Large intestine (tissue), 3 donors: ENCODE measurements around the gene TEX26. TPM values are rescaled to one million over a fixed set of nuclear protein-coding genes. Genes with fewer than 3 reads are reported as not detected.

Source experiments
- DNase-seq, 2 donors: peaks; one replicate each; pipeline versions ENCODE4 v3.0.0 to v3.0.0-alpha.2; 2013
- H3K27ac ChIP-seq: one replicate; pipeline ENCODE4 v1.5.1; 2013; ENCODE audit warnings: low read length
- H3K27me3 ChIP-seq: 2 replicates; pipeline ENCODE4 v1.6.1; 2013; ENCODE audit warnings: low read length; ENCODE audit not compliant: control insufficient read depth, insufficient read depth
- H3K36me3 ChIP-seq: 2 replicates; pipeline ENCODE4 v1.6.1; 2013; ENCODE audit warnings: low read length; ENCODE audit not compliant: control insufficient read depth, insufficient read depth
- H3K4me1 ChIP-seq: one replicate; pipeline ENCODE4 v1.6.1; 2013; ENCODE audit warnings: low read length; ENCODE audit not compliant: control insufficient read depth, insufficient read depth
- H3K4me3 ChIP-seq: one replicate; pipeline ENCODE4 v1.5.1; 2013; ENCODE audit warnings: low read length
- H3K9me3 ChIP-seq: one replicate; pipeline ENCODE4 v1.6.1; 2013; ENCODE audit warnings: mild to moderate bottlenecking, low read depth, low read length, moderate library complexity; ENCODE audit not compliant: control insufficient read depth
- WGBS: methylation state at CpG from one replicate; pipeline ENCODE4 v1.1.5; 2013; ENCODE audit warnings: low lambda C conversion rate; ENCODE audit not compliant: insufficient coverage; 5-methylcytosine and 5-hydroxymethylcytosine counted together
- polyA plus RNA-seq: library from polyadenylated mRNA; unstranded; fragments of 120-200 nt; gene quantifications from one replicate; pipeline ENCODE4 v1.2.1, GENCODE V29; 2013

Gene TEX26
- polyA plus RNA-seq, 1 donor: 0.12 TPM

DNA sequence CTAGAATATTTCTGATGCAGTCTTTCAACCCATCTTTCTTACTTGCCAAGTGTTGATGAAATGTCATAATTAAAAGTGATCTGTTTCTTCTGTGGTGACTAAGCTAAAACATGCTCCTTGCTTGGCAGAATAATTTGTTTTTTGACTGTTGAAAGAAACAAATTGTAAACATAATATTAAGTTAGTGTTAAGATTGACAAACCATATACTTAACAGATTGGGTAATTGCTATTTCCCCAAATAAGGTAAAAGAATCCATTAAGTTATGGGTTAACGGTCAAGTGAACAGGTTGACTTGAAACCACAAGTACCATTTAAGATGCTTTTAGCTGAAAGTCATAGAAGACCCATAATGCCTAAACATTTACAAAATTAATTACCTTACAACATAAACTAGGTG is 62.9 kb downstream of the TEX26 start:
- WGBS: 100% methylated on average over 1 of the region's 1 CpG
- Histone ChIP-seq H3K36me3 (no peaks in the 10 kb centered on the region), H3K27ac (no peak overlapping the region)

DNA sequence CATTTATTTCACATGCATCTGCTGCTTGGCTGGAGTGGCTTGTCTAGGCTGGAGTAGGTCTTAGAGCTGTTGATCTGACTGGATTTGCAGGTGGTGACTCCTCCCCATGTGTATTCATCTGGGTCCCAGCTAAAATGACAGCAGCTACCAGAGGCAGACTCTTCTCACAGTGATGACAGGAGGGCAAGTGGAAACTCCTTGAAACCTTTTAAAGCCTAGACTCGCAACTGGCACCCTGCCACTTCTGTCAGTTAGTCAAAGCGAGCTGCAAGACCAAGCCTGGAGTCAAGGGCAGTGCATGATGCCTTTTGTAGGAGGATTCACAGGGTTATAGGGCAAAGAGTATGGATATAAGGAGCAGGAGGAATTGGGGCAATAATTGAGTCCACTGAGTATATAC is 65.2 kb downstream of the TEX26 start:
- Histone ChIP-seq H3K27me3 (peaks cover 15% of the 10 kb centered on the region), H3K9me3 (no peaks in the 10 kb centered on the region), H3K4me3 (no peak overlapping the region), H3K27ac (peak overlapping the region; percentile 10), H3K36me3 (no peaks in the 10 kb centered on the region), H3K4me1 (no peaks in the 10 kb centered on the region)
- WGBS: no CpG with 5 or more reads among the region's 2 CpGs
- no peak for DNase-seq

More for the DNA sequence above, 62.9 kb downstream of the TEX26 start:
- H3K27me3 ChIP-seq: peaks cover 9% of the 10 kb centered on the region
- H3K9me3 ChIP-seq: no peaks in the 10 kb centered on the region
- DNase-seq: no peak
- no peak overlapping the region for H3K4me3 ChIP-seq
- H3K4me1 ChIP-seq: no peaks in the 10 kb centered on the region

DNA sequence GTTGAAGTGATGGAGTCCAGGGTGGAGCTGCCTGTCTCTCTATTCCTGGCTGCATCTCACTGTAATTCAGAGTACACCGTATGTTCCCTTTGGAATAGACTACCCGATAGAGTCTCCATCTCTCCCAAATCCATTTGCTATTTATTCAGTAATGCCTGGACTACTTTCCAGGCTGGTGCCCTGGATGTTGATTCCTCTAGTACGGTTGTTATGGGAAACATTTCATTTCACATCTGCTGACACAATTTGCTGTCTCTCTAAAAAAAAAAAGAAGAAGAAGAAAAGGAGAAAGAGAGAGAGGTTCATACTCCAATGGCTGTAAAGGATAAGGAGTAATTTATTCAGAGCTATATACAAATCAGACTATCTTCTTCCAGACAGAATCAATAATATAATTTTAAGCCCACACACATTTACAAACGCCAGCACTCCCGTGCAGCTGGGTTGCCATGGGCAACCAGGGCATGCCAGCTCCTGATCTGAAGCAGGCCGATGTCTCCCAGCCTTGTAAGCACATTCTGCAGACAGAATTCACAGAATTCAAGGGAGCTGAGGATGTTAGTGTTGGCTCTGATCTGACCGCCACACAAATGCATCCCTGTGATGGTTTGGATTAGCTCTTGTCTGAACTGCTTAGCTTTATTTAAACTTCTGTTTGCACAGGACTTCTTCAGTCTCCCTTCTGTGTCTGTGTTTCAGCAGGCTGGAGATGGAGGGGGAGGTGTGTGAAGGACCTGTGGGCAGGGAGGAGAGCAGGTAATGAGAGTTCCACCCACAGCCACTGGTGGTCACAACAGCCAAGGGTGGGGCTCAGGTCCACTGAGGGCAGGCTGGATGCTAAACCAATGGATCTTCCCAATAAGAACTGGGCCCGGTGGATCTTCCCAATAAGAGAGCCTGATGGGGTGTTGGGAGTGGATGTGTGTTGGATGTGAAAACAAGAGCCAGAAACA is 66.0 kb downstream of the TEX26 start:
- peak; percentile 16 to 29 for DNase-seq
- Histone ChIP-seq H3K4me1 (no peaks in the 10 kb centered on the region), H3K36me3 (no peaks in the 10 kb centered on the region), H3K4me3 (no peak overlapping the region), H3K27me3 (peaks cover 15% of the 10 kb centered on the region), H3K9me3 (no peaks in the 10 kb centered on the region), H3K27ac (peak overlapping the region; percentile 48)
- no CpG with 5 or more reads among the region's 8 CpGs for WGBS

DNA sequence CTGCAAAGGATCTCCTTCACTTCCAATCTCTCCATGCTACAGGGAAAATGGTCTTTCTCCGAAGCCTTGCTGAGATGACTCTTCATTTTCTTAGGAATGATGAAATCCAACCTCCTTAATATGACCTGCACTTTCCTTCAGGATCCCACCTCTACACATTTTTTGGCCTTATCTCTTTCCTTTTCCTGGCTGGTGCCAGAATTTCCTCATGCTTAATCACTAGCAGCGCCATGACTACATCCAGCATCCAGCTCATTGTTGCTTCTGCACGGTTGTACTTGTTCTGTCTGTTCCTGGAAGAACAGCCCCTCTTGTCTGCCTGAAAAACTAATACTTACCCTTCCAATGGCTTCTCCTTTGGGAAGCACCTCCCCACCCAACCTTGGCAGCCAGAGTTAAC is 68.4 kb downstream of the TEX26 start:
- no peak for DNase-seq
- H3K36me3 ChIP-seq: no peaks in the 10 kb centered on the region
- H3K27ac ChIP-seq: no peak overlapping the region
- WGBS: 100% methylated on average over 2 of the region's 3 CpGs
- H3K27me3 ChIP-seq: peaks cover 15% of the 10 kb centered on the region
- H3K4me3 ChIP-seq: no peak overlapping the region
- no peaks in the 10 kb centered on the region for H3K9me3 ChIP-seq
- no peaks in the 10 kb centered on the region for H3K4me1 ChIP-seq

DNA sequence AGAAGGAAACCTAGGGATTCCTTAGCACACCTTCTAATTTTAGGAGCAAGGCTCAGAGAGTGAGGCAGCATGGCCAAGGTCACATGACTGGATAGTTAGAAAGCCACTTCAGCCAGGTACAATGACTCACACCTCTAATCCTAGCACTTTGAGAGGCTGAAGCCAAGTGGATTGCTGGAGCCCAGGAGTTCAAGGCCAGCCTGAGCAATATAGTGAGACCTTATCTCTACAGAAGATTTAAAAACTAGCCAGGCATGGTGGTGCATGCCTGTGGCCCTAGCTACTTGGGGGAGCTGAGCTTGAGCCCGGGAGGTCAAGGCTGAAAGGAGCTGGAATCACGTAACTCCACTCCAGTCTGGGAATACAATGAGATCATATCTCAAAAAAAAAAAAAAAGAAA is 69.2 kb downstream of the TEX26 start:
- H3K4me1 ChIP-seq: no peaks in the 10 kb centered on the region

DNA sequence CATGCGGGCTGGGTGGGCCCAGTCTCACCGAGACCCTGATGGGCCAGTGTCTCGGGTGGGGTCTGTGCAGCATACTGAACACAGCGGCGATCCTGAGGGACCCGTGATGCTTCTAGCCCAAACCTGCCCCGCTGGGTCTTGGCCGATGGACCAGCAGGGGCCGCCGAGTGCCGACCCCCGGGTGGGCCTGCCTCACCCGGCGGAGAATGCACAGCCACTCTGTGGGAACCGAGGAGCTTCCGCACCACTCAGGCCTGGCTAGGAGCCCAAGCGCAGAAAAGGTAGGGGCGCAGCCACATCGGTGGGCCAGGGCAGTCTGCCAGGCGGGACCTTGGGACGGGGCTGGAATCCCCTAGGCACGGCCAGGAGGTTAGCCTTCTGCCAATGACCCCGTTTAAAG is 72.6 kb downstream of the TEX26 start:
- Histone ChIP-seq H3K27me3 (peaks cover 8% of the 10 kb centered on the region), H3K4me1 (no peaks in the 10 kb centered on the region), H3K9me3 (no peaks in the 10 kb centered on the region), H3K27ac (no peak overlapping the region), H3K4me3 (no peak overlapping the region), H3K36me3 (no peaks in the 10 kb centered on the region)
- DNase-seq: no peak
- no CpG with 5 or more reads among the region's 23 CpGs for WGBS

More for the DNA sequence above, 69.2 kb downstream of the TEX26 start:
- Histone ChIP-seq H3K27ac (no peak overlapping the region), H3K4me3 (no peak overlapping the region), H3K27me3 (peaks cover 15% of the 10 kb centered on the region), H3K36me3 (no peaks in the 10 kb centered on the region), H3K9me3 (no peaks in the 10 kb centered on the region)
- DNase-seq: no peak
- 14% methylated on average over 1 of the region's 2 CpGs for WGBS

DNA sequence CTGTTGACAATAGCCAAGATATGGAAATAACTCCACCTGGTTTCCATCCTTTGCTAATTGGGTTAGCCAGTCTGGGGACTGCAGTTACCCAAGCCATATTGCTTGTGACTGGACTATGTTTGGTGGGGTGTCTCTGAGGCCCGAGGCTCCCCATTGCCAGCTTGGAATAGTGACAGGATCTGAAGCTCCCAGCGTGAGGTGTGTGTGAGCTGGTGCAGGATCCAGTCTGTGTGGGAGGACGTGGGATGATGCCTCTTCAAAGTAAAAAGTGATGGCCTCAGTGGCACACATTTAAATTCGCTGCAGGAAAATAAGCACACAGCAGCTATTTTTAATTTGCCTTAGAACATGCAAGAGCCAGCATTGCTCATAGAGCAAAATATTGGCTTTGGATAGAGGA is 75.0 kb downstream of the TEX26 start:
- no peak for DNase-seq
- WGBS: no CpG with 5 or more reads among the region's 4 CpGs
- Histone ChIP-seq H3K27me3 (peaks cover 2% of the 10 kb centered on the region), H3K4me3 (no peak overlapping the region), H3K9me3 (no peaks in the 10 kb centered on the region), H3K27ac (no peak overlapping the region), H3K4me1 (no peaks in the 10 kb centered on the region), H3K36me3 (no peaks in the 10 kb centered on the region)

DNA sequence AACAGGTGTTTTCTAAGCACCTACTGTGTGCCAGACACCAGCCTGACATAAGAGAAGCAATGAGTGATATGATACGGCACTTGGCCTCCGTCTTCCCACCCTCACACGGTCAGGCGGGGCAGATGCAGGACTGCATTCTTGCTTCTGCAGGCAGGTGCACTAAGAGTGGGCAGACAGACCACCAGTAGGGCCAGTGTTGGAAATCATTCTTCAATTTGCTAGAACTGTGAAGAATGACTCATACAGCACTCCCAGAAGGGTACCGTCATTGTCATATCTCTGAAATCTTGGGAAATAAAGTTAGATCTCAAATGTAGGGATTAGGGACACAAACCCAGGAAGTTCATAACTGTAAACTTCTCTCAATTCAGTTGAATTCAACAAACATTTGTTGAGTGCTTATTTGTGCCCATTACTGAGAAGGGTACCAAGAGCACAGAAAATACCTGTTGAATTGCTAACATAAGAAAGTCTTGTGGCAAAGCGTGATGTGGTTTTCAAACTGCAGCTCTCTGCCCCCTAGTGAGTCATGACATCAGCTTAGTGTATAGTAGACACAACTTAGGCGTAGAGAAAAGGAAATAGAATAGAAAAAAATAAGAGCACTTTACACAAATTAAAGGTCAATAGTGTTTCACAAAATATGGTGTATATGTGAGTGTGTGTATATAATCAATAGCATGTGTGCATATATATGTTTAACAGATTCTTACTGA is 76.1 kb downstream of the TEX26 start:
- Histone ChIP-seq H3K9me3 (no peaks in the 10 kb centered on the region), H3K36me3 (no peaks in the 10 kb centered on the region), H3K27ac (no peak overlapping the region), H3K4me1 (no peaks in the 10 kb centered on the region), H3K27me3 (peaks cover 2% of the 10 kb centered on the region), H3K4me3 (no peak overlapping the region)
- no peak for DNase-seq
- WGBS: 100% methylated on average over 1 of the region's 7 CpGs

DNA sequence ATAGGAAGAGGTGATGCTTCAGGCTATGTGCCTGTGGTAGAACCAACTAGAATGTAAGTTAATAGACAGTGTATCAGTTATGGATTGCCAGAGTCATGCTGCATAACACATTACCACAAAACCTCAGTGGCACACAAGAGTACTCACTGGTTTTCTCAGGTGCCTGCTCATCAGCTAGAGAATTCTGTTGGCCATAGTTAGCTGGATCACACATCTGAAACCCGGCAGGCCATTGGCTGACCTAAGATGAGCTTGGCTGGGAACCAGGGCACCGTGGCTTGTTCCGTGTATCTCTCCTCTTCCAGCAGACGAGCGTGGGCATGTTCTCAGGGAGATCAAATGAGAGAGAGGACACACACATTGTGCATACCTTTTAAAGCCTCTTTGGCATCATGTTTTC is 76.7 kb downstream of the TEX26 start:
- Histone ChIP-seq H3K4me1 (no peaks in the 10 kb centered on the region), H3K27ac (no peak overlapping the region), H3K9me3 (no peaks in the 10 kb centered on the region), H3K27me3 (peaks cover 2% of the 10 kb centered on the region), H3K4me3 (no peak overlapping the region), H3K36me3 (no peaks in the 10 kb centered on the region)
- no CpG with 5 or more reads among the region's 5 CpGs for WGBS
- DNase-seq: no peak

DNA sequence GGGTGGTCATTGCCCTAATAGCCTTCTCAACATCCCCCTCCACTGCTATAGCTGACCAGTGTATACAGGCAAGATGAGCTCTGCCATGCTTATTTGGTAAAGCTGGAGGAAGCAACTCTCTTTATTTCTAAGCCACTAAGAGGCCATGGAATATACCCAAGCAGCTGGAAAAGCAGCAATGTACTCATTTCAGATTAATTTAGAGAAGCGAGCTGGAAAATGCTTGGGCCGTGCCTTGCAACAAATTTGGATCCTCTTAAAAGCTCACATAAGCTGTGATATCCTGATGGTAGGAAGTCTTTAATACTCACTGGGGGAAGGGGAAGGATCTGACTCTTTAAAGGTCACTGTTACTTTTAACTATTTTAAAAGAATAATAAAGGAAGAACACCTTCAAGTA is 77.8 kb downstream of the TEX26 start:
- DNase-seq: no peak
- H3K27me3 ChIP-seq: peaks cover 2% of the 10 kb centered on the region
- WGBS: no CpG with 5 or more reads among the region's 2 CpGs
- no peaks in the 10 kb centered on the region for H3K9me3 ChIP-seq
- H3K4me3 ChIP-seq: no peak overlapping the region
- no peak overlapping the region for H3K27ac ChIP-seq
- H3K4me1 ChIP-seq: no peaks in the 10 kb centered on the region
- H3K36me3 ChIP-seq: no peaks in the 10 kb centered on the region
